Measurements from ENCODE around the gene DNAJC3.
A peak's percentile ranks its signal among the peaks of the same experiment; 100 is the strongest.
"Not testable (repeated sequence)": the region's sequence is repeated elsewhere in the genome, so short reads cannot be mapped to it uniquely, and the experiment has no call there.

The DNAJC3 gene

GRCh38 chr13:95745289-95745688, 68.3 kb downstream of the DNAJC3 start:
- intact Hi-C loops (cut with micrococcal nuclease), result no loop called here
- Mint-ChIP-seq H3K4me3 (no peak overlapping the region), H3K27me3 (no peaks in the 10 kb centered on the region), H3K9me3 (no peaks in the 10 kb centered on the region), H3K4me1 (ENCODE audit: low read depth) (peaks cover 41% of the 10 kb centered on the region), H3K27ac (no peak overlapping the region), H3K36me3 (ENCODE audit: low read depth) (peaks cover 15% of the 10 kb centered on the region)

- Mint-ChIP-seq H3K4me3 (no peak overlapping the region), H3K36me3 (ENCODE audit: low read depth) (peaks cover 11% of the 10 kb centered on the region), H3K27ac (no peak overlapping the region), H3K9me3 (no peaks in the 10 kb centered on the region), H3K27me3 (no peaks in the 10 kb centered on the region), H3K4me1 (ENCODE audit: low read depth) (peaks cover 39% of the 10 kb centered on the region)
- intact Hi-C loops (cut with micrococcal nuclease), result no loop called here
These were observed 68.8 kb downstream of the DNAJC3 start for GRCh38 chr13:95745752-95746151.

DNA sequence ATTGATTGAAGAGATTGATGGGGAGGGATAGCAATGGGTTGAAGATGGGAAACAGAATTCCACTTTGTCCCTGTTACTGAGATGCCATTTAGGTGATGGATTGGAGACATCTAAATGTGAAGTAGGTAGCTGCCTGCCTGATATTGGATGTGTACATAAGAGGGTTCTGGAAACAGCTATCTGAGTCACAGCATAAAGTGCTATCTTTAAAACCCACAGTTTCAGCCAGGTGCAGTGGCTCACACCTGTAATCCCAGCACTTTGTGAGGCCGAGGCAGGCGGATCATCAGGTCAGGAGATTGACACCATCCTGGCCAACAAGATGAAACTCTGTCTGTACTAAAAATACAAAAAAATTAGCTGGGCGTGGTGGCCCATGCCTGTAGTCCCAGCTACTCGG, 72.6 kb downstream of the DNAJC3 start:
- peaks cover 22% of the 10 kb centered on the region for H3K4me1 Mint-ChIP-seq (ENCODE audit: low read depth)

DNA sequence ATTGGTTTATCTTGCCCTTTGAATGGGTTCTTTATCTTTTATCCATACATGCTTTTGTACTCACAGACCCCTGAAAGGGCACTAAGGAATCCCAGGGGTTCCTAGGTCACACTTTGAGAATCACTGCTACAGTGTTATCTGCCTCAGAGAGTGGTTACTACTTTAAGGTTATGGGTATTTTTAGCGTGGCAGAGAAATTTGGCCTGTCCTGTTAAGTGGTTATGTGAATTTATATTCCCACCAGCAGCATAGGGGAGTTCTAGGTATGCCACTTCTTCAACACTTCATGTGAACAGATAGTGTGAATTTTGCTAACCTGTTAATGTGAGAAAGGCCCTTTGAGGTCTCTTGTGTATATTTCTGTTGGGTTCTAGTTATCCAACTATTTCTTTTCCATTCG, 75.7 kb downstream of the DNAJC3 start:
- peaks cover 24% of the 10 kb centered on the region for H3K4me1 Mint-ChIP-seq (ENCODE audit: low read depth)
- peaks cover 11% of the 10 kb centered on the region for H3K9me3 Mint-ChIP-seq
- H3K36me3 Mint-ChIP-seq (ENCODE audit: low read depth), result peaks cover 38% of the 10 kb centered on the region
- H3K27ac Mint-ChIP-seq, result no peak overlapping the region
- H3K27me3 Mint-ChIP-seq, result no peaks in the 10 kb centered on the region
- intact Hi-C loops (cut with micrococcal nuclease), result no loop called here
- H3K4me3 Mint-ChIP-seq, result no peak overlapping the region

More for the DNA sequence above, 72.6 kb downstream of the DNAJC3 start:
- H3K36me3 Mint-ChIP-seq (ENCODE audit: low read depth), result peaks cover 18% of the 10 kb centered on the region
- intact Hi-C loops (cut with micrococcal nuclease), result no loop called here
- peaks cover 11% of the 10 kb centered on the region for H3K9me3 Mint-ChIP-seq
- no peaks in the 10 kb centered on the region for H3K27me3 Mint-ChIP-seq
- no peak overlapping the region for H3K4me3 Mint-ChIP-seq
- no peak overlapping the region for H3K27ac Mint-ChIP-seq

GRCh38 chr13:95754069-95754468, 77.1 kb downstream of the DNAJC3 start:
- Mint-ChIP-seq H3K27ac (no peak overlapping the region), H3K27me3 (no peaks in the 10 kb centered on the region), H3K9me3 (peaks cover 11% of the 10 kb centered on the region), H3K4me3 (no peak overlapping the region), H3K36me3 (ENCODE audit: low read depth) (peaks cover 47% of the 10 kb centered on the region), H3K4me1 (ENCODE audit: low read depth) (peaks cover 22% of the 10 kb centered on the region)
- intact Hi-C loops (cut with micrococcal nuclease), result no loop called here

DNA sequence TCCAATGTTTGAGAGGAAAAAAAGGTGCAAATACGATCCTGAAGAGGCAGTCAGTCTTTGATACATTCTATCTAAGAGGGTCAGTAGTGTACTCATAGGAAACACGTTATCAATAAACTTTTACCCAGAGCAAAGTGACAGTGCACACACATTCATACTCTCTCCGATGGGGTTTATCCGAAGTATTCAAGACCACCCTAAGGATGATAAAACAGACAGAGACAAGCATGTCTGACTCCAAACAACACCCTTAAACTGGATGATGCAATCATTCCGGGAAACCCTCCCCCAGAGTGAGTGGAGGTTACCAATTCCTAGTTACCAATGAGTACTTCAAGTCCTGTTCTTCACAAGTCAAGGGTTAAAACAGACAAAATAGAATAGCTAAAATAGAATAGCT, 79.1 kb downstream of the DNAJC3 start:
- Mint-ChIP-seq H3K9me3 (peaks cover 9% of the 10 kb centered on the region), H3K27ac (peak overlapping the region; percentile 8), H3K36me3 (ENCODE audit: low read depth) (peaks cover 48% of the 10 kb centered on the region), H3K4me3 (no peak overlapping the region), H3K4me1 (ENCODE audit: low read depth) (peaks cover 18% of the 10 kb centered on the region), H3K27me3 (no peaks in the 10 kb centered on the region)
- intact Hi-C loops (cut with micrococcal nuclease), result no loop called here

DNA sequence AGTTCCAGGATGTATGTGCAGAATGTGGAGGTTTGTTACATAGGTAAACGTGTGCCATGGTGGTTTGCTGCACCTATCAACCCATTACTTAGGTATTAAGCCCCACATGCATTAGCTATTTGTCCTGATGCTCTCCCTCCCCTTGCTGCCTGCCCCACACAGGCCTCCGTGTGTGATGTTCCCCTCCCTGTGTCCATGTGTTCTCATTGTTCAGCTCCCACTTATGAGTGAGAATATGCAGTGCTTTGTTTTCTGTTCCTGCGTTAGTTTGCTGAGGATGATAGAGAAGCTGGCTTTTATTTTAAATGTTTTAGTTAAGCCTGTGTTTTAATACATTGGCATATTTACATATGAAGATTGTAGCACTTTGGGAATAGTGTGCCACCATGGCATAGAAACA, 85.7 kb downstream of the DNAJC3 start:
- H3K4me1 Mint-ChIP-seq (ENCODE audit: low read depth); intact Hi-C loops (cut with micrococcal nuclease); H3K27me3 Mint-ChIP-seq; H3K27ac Mint-ChIP-seq; H3K9me3 Mint-ChIP-seq; H3K4me3 Mint-ChIP-seq: not testable (repeated sequence)
- peaks cover 78% of the 10 kb centered on the region for H3K36me3 Mint-ChIP-seq (ENCODE audit: low read depth)

- no peak overlapping the region for H3K4me3 Mint-ChIP-seq
- H3K9me3 Mint-ChIP-seq, result no peaks in the 10 kb centered on the region
- H3K27me3 Mint-ChIP-seq, result no peaks in the 10 kb centered on the region
- intact Hi-C loops (cut with micrococcal nuclease), result no loop called here
- H3K4me1 Mint-ChIP-seq (ENCODE audit: low read depth), result peaks cover 9% of the 10 kb centered on the region
- peaks cover 80% of the 10 kb centered on the region for H3K36me3 Mint-ChIP-seq (ENCODE audit: low read depth)
- H3K27ac Mint-ChIP-seq, result no peak overlapping the region
These were observed 86.7 kb downstream of the DNAJC3 start for GRCh38 chr13:95763601-95764000.

DNA sequence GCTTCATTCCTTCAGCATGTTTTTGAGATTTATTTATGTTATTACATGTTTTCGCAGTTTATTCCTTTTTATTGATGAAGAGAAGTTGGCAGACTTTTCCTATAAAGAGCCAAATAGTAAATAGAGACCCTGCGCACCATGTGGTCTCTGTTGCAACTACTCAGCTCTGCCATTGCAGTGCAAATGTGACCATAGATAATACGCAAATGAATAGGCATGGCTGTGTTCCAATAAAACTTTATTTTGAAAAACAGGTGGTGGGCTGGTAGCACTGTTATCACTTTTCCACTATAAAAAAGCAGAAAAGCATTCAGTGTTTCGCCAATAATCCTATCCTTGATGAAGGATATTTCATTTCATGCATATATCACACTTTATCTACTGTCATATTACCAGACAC, 95.0 kb downstream of the DNAJC3 start:
- H3K36me3 Mint-ChIP-seq (ENCODE audit: low read depth), result peaks cover 88% of the 10 kb centered on the region
- intact Hi-C loops (cut with micrococcal nuclease), result no loop called here

GRCh38 chr13:95779522-95779921, 102.6 kb downstream of the DNAJC3 start:
- intact Hi-C loops (cut with micrococcal nuclease), result no loop called here
- H3K4me1 Mint-ChIP-seq (ENCODE audit: low read depth), result no peaks in the 10 kb centered on the region

More for the DNA sequence above, 95.0 kb downstream of the DNAJC3 start:
- H3K4me3 Mint-ChIP-seq, result no peak overlapping the region
- H3K4me1 Mint-ChIP-seq (ENCODE audit: low read depth), result peaks cover 16% of the 10 kb centered on the region
- H3K27me3 Mint-ChIP-seq, result no peaks in the 10 kb centered on the region
- no peaks in the 10 kb centered on the region for H3K9me3 Mint-ChIP-seq
- no peak overlapping the region for H3K27ac Mint-ChIP-seq

DNA sequence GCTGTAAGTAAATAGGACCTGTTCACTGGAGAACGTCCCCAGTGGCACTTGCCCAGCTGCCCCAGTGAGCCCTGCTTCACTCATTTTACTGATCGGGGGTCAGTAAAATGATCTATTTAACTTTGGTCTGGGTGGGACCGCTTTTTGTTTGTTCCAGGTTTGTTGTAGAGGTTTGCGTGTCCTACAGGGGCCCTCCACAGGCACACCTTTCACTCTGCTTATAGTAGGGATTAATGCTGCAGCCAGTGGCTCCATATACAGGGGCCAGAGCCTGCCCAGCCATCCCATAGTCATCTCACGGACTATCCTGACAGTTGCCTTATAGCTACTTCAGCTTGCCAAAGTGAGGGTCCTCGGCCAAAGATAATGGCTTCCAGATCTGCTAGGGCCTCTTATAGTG, 104.1 kb downstream of the DNAJC3 start:
- intact Hi-C loops (cut with micrococcal nuclease), result no loop called here
- Mint-ChIP-seq H3K27me3 (no peaks in the 10 kb centered on the region), H3K4me1 (ENCODE audit: low read depth) (no peaks in the 10 kb centered on the region), H3K27ac (no peak overlapping the region), H3K36me3 (ENCODE audit: low read depth) (peaks cover 23% of the 10 kb centered on the region), H3K9me3 (no peaks in the 10 kb centered on the region), H3K4me3 (no peak overlapping the region)

More at GRCh38 chr13:95779522-95779921, 102.6 kb downstream of the DNAJC3 start:
- H3K9me3 Mint-ChIP-seq, result no peaks in the 10 kb centered on the region
- peaks cover 37% of the 10 kb centered on the region for H3K36me3 Mint-ChIP-seq (ENCODE audit: low read depth)
- H3K4me3 Mint-ChIP-seq, result no peak overlapping the region
- no peaks in the 10 kb centered on the region for H3K27me3 Mint-ChIP-seq
- H3K27ac Mint-ChIP-seq, result no peak overlapping the region

DNA sequence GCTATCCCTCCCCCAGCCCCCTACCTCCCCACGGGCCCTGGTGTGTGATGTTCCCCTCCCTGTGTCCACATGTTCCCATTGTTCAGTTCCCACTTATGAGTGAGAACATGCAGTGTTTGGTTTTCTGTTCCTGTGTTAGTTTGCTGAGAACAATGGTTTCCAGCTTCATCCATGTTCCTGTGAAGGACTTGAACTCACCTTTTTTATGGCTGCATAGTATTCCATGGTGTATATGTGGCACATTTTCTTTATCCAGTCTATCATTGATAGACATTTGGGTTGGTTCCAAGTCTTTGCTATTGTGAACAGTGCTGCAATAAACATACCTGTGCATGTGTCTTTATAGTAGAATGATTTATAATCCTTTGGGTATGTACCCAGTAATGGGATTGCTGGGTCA, 105.0 kb downstream of the DNAJC3 start:
- H3K4me1 Mint-ChIP-seq (ENCODE audit: low read depth); H3K4me3 Mint-ChIP-seq; intact Hi-C loops (cut with micrococcal nuclease): not testable (repeated sequence)

GRCh38 chr13:95783747-95784146, 106.8 kb downstream of the DNAJC3 start:
- Mint-ChIP-seq H3K4me1 (ENCODE audit: low read depth) (no peaks in the 10 kb centered on the region), H3K36me3 (ENCODE audit: low read depth) (no peaks in the 10 kb centered on the region), H3K4me3 (no peak overlapping the region), H3K9me3 (no peaks in the 10 kb centered on the region), H3K27me3 (no peaks in the 10 kb centered on the region), H3K27ac (no peak overlapping the region)
- intact Hi-C loops (cut with micrococcal nuclease), result no loop called here

More for the DNA sequence above, 105.0 kb downstream of the DNAJC3 start:
- peaks cover 14% of the 10 kb centered on the region for H3K36me3 Mint-ChIP-seq (ENCODE audit: low read depth)
- H3K27ac Mint-ChIP-seq, H3K27me3 Mint-ChIP-seq, H3K9me3 Mint-ChIP-seq: not testable (repeated sequence)

GRCh38 chr13:95784161-95784899, 107.4 kb downstream of the DNAJC3 start:
- H3K36me3 Mint-ChIP-seq (ENCODE audit: low read depth), result no peaks in the 10 kb centered on the region

GRCh38 chr13:95784900-95785290, 108.0 kb downstream of the DNAJC3 start:
- Mint-ChIP-seq H3K9me3 (no peaks in the 10 kb centered on the region), H3K4me3 (no peak overlapping the region), H3K36me3 (ENCODE audit: low read depth) (no peaks in the 10 kb centered on the region), H3K4me1 (ENCODE audit: low read depth) (no peaks in the 10 kb centered on the region), H3K27me3 (no peaks in the 10 kb centered on the region), H3K27ac (no peak overlapping the region)
- intact Hi-C loops (cut with micrococcal nuclease), result no loop called here

More at GRCh38 chr13:95784161-95784899, 107.4 kb downstream of the DNAJC3 start:
- no peaks in the 10 kb centered on the region for H3K27me3 Mint-ChIP-seq
- no peak overlapping the region for H3K4me3 Mint-ChIP-seq
- no peaks in the 10 kb centered on the region for H3K4me1 Mint-ChIP-seq (ENCODE audit: low read depth)
- no peak overlapping the region for H3K27ac Mint-ChIP-seq
- H3K9me3 Mint-ChIP-seq, result no peaks in the 10 kb centered on the region
- intact Hi-C loops (cut with micrococcal nuclease), result no loop called here

All from dendritic cell treated with granulocyte-macrophage colony-stimulating factor and Interleukin-4, amounts not matched to agents 40 ng/mL and 50 ng/mL, for 4 days (primary cell).